HepG2 (cell line): ENCODE measurements around the gene WDR59. TPM values are rescaled to one million over a fixed set of nuclear protein-coding genes. Genes with fewer than 3 reads are reported as not detected.

ENCODE experiments used
- BORCS8-MEF2B ChIP-seq: sonication (generic); formaldehyde crosslinking; IDR thresholded peaks from 2 replicates; pipeline ENCODE4 v1.8.0; 2022; ENCODE audit warnings: mild to moderate bottlenecking, missing genetic modification reagents
- EEA1 ChIP-seq: sonication (generic); formaldehyde crosslinking; IDR thresholded peaks from 2 replicates; pipeline ENCODE4 v1.5.1; 2020; ENCODE audit warnings: mild to moderate bottlenecking, missing genetic modification reagents, borderline replicate concordance
- EP300 ChIP-seq, 3 experiments: sonication (generic) in 1 of 3; formaldehyde crosslinking in 1 of 3; IDR thresholded peaks; 2 replicates each; pipeline versions ENCODE4 v1.5.1 to v1.6.1; 2011 to 2020; ENCODE audit warnings: low read depth in 2 of 3, low read length in 2 of 3, borderline replicate concordance in 1 of 3, improper control_type of control experiment in 1 of 3, mild to moderate bottlenecking in 1 of 3, missing genetic modification reagents in 1 of 3, moderate library complexity in 1 of 3
- GABPB1 ChIP-seq: IDR thresholded peaks from 2 replicates; pipeline ENCODE4 v1.6.1; 2016; ENCODE audit warnings: mild to moderate bottlenecking, missing genetic modification reagents, moderate library complexity, missing compliant biosample characterization
- HNF4A ChIP-seq: sonication (generic); formaldehyde crosslinking; IDR thresholded peaks from 2 replicates; pipeline ENCODE4 v1.4.0; 2020; ENCODE audit warnings: missing genetic modification reagents
- JDP2 ChIP-seq: sonication (generic); formaldehyde crosslinking; IDR thresholded peaks from 2 replicates; pipeline ENCODE4 v1.8.1; 2022; ENCODE audit warnings: missing genetic modification reagents, borderline replicate concordance
- MXI1 ChIP-seq: IDR thresholded peaks from 3 replicates; pipeline ENCODE4 v1.6.1; 2012; ENCODE audit warnings: low read depth, low read length, inconsistent platforms, borderline replicate concordance
- NCOA1 ChIP-seq: sonication (generic); formaldehyde crosslinking; IDR thresholded peaks from 2 replicates; pipeline ENCODE4 v1.9.0; 2021; ENCODE audit warnings: missing genetic modification reagents
- RFX1 ChIP-seq: fragments of 450-650 bp; IDR thresholded peaks from 2 replicates; pipeline ENCODE4 v1.6.1; 2017
- SALL1 ChIP-seq: sonication (generic); formaldehyde crosslinking; IDR thresholded peaks from 2 replicates; pipeline ENCODE4 v1.8.0; 2022; ENCODE audit warnings: mild to moderate bottlenecking, missing genetic modification reagents
- SIN3B ChIP-seq: fragments of 150-350 bp; IDR thresholded peaks from 2 replicates; pipeline ENCODE4 v1.6.1; 2014; ENCODE audit warnings: low read length
- ZFYVE20 ChIP-seq: sonication (generic); formaldehyde crosslinking; IDR thresholded peaks from 2 replicates; pipeline ENCODE4 v1.8.0; 2023; ENCODE audit warnings: low read depth, mild to moderate bottlenecking, moderate library complexity, missing genetic modification reagents, borderline replicate concordance
- ZNF124 ChIP-seq: sonication (generic); formaldehyde crosslinking; IDR thresholded peaks from 2 replicates; pipeline ENCODE4 v1.4.0; 2020; ENCODE audit warnings: missing genetic modification reagents
- ZNF143 ChIP-seq: sonication (generic); formaldehyde crosslinking; IDR thresholded peaks from 2 replicates; pipeline ENCODE4 v1.4.0; 2020; ENCODE audit warnings: missing genetic modification reagents
- ZNF335 ChIP-seq: sonication (generic); formaldehyde crosslinking; IDR thresholded peaks from 2 replicates; pipeline ENCODE4 v1.4.0; 2020; ENCODE audit warnings: missing genetic modification reagents
- ZNF451 ChIP-seq: sonication (generic); formaldehyde crosslinking; IDR thresholded peaks from 2 replicates; pipeline ENCODE4 v1.5.0; 2020; ENCODE audit warnings: mild to moderate bottlenecking, missing genetic modification reagents
- ZNF556 ChIP-seq: sonication (generic); formaldehyde crosslinking; IDR thresholded peaks from 2 replicates; pipeline ENCODE4 v1.4.0; 2020; ENCODE audit warnings: mild to moderate bottlenecking, missing genetic modification reagents, borderline replicate concordance
- ZNF678 ChIP-seq: sonication (generic); formaldehyde crosslinking; IDR thresholded peaks from 2 replicates; pipeline ENCODE4 v1.4.0; 2020; ENCODE audit warnings: mild to moderate bottlenecking, missing genetic modification reagents
- ZNF777 ChIP-seq: sonication (generic); formaldehyde crosslinking; IDR thresholded peaks from 2 replicates; pipeline ENCODE4 v1.4.0; 2020; ENCODE audit warnings: missing genetic modification reagents
- polyA plus RNA-seq, 8 experiments: library from polyadenylated mRNA; depleted of rRNA in 3 of 8; stranded (reverse) in 7 of 8; unstranded in 1 of 8; fragments of >200 nt; fragmentation: Illumina TruSeq in 4 of 8; extraction: Trizol in 4 of 8; gene quantifications; 2 replicates each; pipeline versions ENCODE4 v1.2.1 to v1.2.3, GENCODE V29; 2011 to 2016; ENCODE audit warnings: low read depth in 4 of 8, missing spikeins in 1 of 8, mixed read lengths in 1 of 8; ENCODE audit not compliant: insufficient read depth in 1 of 8
- total RNA-seq, 5 experiments: library from RNA; depleted of rRNA; stranded (reverse); fragments of >200 nt; fragmentation: Illumina TruSeq; extraction: Trizol; gene quantifications; 2 replicates each; pipeline ENCODE4 v1.2.3, GENCODE V29; 2016; ENCODE audit warnings: low read depth in 1 of 5
- TF ChIP-seq, protein P1 (sequence below): sonication (generic); formaldehyde crosslinking; IDR thresholded peaks from 2 replicates; pipeline ENCODE4 v1.4.0; 2020; ENCODE audit warnings: missing genetic modification reagents, borderline replicate concordance
- TF ChIP-seq, protein P2 (sequence below): sonication (generic); formaldehyde crosslinking; IDR thresholded peaks from 2 replicates; pipeline ENCODE4 v1.5.0; 2020; ENCODE audit warnings: missing genetic modification reagents, mild to moderate bottlenecking, borderline replicate concordance
- TF ChIP-seq, protein P3 (sequence below): sonication (generic); formaldehyde crosslinking; IDR thresholded peaks from 2 replicates; pipeline ENCODE4 v1.4.0; 2020; ENCODE audit warnings: mild to moderate bottlenecking, missing genetic modification reagents
- TF ChIP-seq, protein P4 (sequence below): sonication (generic); formaldehyde crosslinking; IDR thresholded peaks from 2 replicates; pipeline ENCODE4 v1.4.0; 2020; ENCODE audit warnings: missing genetic modification reagents, low read depth, mild to moderate bottlenecking, borderline replicate concordance
- TF ChIP-seq, protein P5 (sequence below): sonication (generic); formaldehyde crosslinking; IDR thresholded peaks from 2 replicates; pipeline ENCODE4 v1.5.1; 2020; ENCODE audit warnings: missing genetic modification reagents, mild to moderate bottlenecking, borderline replicate concordance

The WDR59 gene
- total and polyA plus RNA-seq, 2 of the 13 experiments (the other 11 are each of a cell fraction or from before 2014, with no cell fraction given): 65.2 to 306 TPM

DNA sequence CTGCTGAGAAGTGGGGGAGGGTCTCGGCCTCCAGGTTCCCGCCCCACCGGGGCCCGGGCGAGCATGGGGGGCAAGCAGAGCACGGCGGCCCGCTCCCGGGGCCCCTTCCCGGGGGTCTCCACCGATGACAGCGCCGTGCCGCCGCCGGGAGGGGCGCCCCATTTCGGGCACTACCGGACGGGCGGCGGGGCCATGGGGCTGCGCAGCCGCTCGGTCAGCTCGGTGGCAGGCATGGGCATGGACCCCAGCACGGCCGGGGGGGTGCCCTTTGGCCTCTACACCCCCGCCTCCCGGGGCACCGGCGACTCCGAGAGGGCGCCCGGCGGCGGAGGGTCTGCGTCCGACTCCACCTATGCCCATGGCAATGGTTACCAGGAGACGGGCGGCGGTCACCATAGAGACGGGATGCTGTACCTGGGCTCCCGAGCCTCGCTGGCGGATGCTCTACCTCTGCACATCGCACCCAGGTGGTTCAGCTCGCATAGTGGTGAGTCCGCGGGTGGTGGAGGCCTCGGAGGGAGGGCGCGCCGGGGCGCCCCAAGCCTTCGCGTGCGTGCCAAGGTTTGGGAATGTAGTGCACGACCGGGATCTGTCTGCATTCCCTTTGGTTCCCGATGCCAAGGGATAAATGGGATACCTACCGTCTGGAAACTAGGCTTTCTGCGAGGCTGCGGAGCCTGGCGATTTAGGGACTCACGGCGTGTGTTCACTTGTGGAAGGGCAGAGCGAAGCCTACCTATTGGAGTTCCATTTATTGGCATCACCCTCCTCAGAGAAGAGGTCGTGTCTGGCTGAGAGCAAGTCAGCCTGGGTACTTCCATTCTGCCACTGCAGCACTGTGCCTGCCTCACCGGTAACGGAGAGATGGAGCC, 14.9 kb upstream of the WDR59 start (continued):
- TF ChIP-seq ZNF777 (CRISPR knock-in tag) (peak; percentile 0; the same call in 1 of the 2 replicates), SIN3B (peak; percentile 28; the same call in 1 of the 2 replicates), ZNF556 (CRISPR knock-in tag) (peak; percentile 57; the same call in 1 of the 2 replicates), GABPB1 (CRISPR knock-in tag) (peak; percentile 47; the same call in 1 of the 2 replicates), JDP2 (no peak), ZNF143 (CRISPR knock-in tag) (no peak), BORCS8-MEF2B (CRISPR knock-in tag) (peak; percentile 66; the same call in 1 of the 2 replicates), HNF4A (CRISPR knock-in tag) (peak; percentile 28; the same call in 1 of the 2 replicates), EP300 (IDR thresholded peaks at IDR 0.05; ENCODE audit: low read depth in 2 of 2, low read length in 2 of 2) (no peak), EP300 (CRISPR knock-in tag; IDR thresholded peaks at IDR 0.05; ENCODE audit: borderline replicate concordance) (peak; percentile 37; the same call in 1 of the 2 replicates), ZNF335 (no peak), EEA1 (CRISPR knock-in tag) (no peak), ZNF451 (0 out of 2 replicates have a peak, but pooled peaks have one; percentile 40), ZFYVE20 (no peak), NCOA1 (CRISPR knock-in tag) (no peak), SALL1 (CRISPR knock-in tag) (peak; percentile 54), RFX1 (peak; percentile 92), MXI1 (peak; percentile 83; the same call in 2 of the 3 replicates), ZNF678 (0 out of 2 replicates have a peak, but pooled peaks have one; percentile 40), ZNF124 (no peak)
- TF ChIP-seq, protein P1, sequence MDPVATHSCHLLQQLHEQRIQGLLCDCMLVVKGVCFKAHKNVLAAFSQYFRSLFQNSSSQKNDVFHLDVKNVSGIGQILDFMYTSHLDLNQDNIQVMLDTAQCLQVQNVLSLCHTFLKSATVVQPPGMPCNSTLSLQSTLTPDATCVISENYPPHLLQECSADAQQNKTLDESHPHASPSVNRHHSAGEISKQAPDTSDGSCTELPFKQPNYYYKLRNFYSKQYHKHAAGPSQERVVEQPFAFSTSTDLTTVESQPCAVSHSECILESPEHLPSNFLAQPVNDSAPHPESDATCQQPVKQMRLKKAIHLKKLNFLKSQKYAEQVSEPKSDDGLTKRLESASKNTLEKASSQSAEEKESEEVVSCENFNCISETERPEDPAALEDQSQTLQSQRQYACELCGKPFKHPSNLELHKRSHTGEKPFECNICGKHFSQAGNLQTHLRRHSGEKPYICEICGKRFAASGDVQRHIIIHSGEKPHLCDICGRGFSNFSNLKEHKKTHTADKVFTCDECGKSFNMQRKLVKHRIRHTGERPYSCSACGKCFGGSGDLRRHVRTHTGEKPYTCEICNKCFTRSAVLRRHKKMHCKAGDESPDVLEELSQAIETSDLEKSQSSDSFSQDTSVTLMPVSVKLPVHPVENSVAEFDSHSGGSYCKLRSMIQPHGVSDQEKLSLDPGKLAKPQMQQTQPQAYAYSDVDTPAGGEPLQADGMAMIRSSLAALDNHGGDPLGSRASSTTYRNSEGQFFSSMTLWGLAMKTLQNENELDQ (CRISPR knock-in tag): peak; percentile 46; the same call in 1 of the 2 replicates
- TF ChIP-seq, protein P2, sequence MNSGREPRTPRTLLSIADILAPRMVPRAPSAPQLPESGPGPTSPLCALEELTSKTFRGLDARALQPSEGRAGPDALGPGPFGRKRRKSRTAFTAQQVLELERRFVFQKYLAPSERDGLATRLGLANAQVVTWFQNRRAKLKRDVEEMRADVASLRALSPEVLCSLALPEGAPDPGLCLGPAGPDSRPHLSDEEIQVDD (CRISPR knock-in tag): peak; percentile 12; the same call in 1 of the 2 replicates
- TF ChIP-seq, protein P3, sequence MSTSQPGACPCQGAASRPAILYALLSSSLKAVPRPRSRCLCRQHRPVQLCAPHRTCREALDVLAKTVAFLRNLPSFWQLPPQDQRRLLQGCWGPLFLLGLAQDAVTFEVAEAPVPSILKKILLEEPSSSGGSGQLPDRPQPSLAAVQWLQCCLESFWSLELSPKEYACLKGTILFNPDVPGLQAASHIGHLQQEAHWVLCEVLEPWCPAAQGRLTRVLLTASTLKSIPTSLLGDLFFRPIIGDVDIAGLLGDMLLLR (CRISPR knock-in tag): peak; percentile 43; the same call in 1 of the 2 replicates
- TF ChIP-seq, protein P4, sequence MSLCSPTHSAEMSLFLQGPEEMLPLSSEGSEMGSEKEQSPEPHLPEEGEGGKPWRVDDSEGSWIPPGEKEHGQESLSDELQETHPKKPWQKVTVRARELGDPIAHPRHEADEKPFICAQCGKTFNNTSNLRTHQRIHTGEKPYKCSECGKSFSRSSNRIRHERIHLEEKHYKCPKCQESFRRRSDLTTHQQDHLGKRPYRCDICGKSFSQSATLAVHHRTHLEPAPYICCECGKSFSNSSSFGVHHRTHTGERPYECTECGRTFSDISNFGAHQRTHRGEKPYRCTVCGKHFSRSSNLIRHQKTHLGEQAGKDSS (CRISPR knock-in tag): peak; percentile 54; the same call in 1 of the 2 replicates
- TF ChIP-seq, protein P5, sequence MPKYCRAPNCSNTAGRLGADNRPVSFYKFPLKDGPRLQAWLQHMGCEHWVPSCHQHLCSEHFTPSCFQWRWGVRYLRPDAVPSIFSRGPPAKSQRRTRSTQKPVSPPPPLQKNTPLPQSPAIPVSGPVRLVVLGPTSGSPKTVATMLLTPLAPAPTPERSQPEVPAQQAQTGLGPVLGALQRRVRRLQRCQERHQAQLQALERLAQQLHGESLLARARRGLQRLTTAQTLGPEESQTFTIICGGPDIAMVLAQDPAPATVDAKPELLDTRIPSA (CRISPR knock-in tag): no peak
